GM18507 (cell line): ENCODE measurements around the gene PRDX1.
"Not testable (repeated sequence)": the region's sequence is repeated elsewhere in the genome, so short reads cannot be mapped to it uniquely, and the experiment has no call there.

Source experiments
- DNase-seq: peaks from one replicate; pipeline ENCODE4 v3.0.0; 2011; ENCODE audit warnings: low read depth; ENCODE audit not compliant: insufficient read length; ENCODE audit errors: extremely low spot score
- FAIRE-seq: peaks from 2 replicates; lab custom pipeline; 2011; peaks lifted over from hg19 to GRCh38; lab: Jason Lieb, UNC

PRDX1 gene

DNA sequence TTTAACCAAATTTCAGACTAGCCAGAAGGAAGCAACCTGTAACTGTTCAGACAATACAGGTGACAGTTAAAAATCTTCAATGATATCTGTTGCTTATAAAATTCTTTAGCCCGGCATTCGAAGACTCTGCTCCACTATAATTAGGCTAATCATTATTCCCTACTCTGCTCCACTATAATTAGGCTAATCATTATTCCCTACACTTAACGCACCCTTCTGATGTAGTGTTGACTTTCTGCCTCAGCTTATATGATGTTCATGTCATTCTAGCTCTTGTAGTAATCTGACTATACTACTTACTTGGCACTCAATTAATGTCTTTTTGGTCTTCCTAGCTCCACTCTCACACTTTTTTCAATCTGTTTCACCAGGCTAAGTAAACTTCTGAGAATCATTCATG lies 44.0 kb downstream of the PRDX1 start:
- no peak for FAIRE-seq
- DNase-seq = no peak

- DNase-seq, FAIRE-seq: not testable (repeated sequence)
These were observed 47.5 kb downstream of the PRDX1 start for GRCh38 chr1:45474194-45474593.

- DNase-seq (peak; percentile 18), FAIRE-seq (peak; percentile 82)
These were observed 48.4 kb downstream of the PRDX1 start for GRCh38 chr1:45473302-45473701.

GRCh38 chr1:45470306-45470798 lies 51.3 kb downstream of the PRDX1 start:
- no peak for DNase-seq
- FAIRE-seq = peak; percentile 77

DNA sequence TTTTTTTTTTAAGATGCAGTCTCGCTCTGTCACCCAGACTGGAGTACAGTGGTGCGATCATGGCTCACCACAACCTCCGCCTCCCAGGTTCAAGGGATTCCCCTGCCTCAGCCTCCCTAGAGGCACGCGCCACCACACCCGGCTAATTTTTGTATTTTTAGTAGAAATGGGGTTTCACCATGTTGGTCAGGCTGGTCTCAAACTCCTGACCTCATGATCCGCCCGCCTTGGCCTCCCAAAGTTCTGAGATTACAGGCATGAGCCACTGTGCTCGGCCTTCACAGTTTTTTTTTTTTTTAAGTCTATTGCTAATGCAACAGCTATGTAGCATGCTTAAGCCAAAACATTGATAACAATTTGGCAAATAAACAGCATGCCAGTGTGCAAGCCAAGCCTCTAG lies 54.3 kb downstream of the PRDX1 start:
- FAIRE-seq = peak; percentile 86
- DNase-seq = not testable (repeated sequence)

DNA sequence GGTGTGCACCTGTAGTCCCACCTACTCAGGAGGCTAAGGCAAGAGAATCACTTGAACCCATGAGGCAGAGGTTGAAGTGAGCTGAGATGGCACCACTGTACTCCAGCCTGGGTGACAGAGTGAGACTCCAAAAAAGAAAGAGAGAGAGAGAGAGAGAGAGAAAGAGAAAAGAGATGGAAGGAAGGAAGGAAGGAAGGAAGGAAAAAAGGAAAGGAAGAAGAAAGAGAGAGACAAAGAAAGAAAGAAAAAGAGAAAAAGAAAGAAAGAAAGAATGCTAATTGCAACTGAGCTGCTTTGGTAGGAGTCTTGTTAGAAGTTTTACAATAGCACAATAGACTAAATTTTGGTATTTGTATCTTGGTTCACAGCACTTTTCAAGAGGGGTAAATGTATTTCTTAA lies 56.4 kb downstream of the PRDX1 start:
- DNase-seq (no peak), FAIRE-seq (no peak)
